Heart left ventricle (tissue), 16 donors: ENCODE data around the gene KSR2. TPM values are rescaled to one million over a fixed set of nuclear protein-coding genes. Genes with fewer than 3 reads are reported as not detected.
"Not testable (repeated sequence)": the region's sequence is repeated elsewhere in the genome, so short reads cannot be mapped to it uniquely, and the experiment has no call there.

ENCODE experiments used
- ATAC-seq, 4 donors: fragments of 200-7000 bp; cut with Tn5 transposase; one replicate each; pipeline ENCODE4 v1.9.1; 2020 to 2022; ENCODE audit warnings: moderate library complexity in 4 of 4, mild to moderate bottlenecking in 3 of 4, moderate number of reproducible peaks in 1 of 4
- DNase-seq, 5 donors: peaks; one replicate each; pipeline ENCODE4 v3.0.0-alpha.2; 2020
- H3K27ac ChIP-seq, 12 donors: fragments of 200-600 bp; sonication (generic) in 4 of 12; one replicate each; pipeline versions ENCODE4 v1.5.0 to v1.8.0; 2016 to 2022; ENCODE audit warnings: mild to moderate bottlenecking in 2 of 12
- H3K27me3 ChIP-seq, 9 donors: fragments of 200-600 bp; sonication (generic) in 2 of 9; one replicate each; pipeline versions ENCODE4 v1.5.1 to v1.8.0; 2016 to 2022; ENCODE audit warnings: mild to moderate bottlenecking in 3 of 9
- H3K36me3 ChIP-seq, 9 donors: fragments of 200-600 bp; sonication (generic) in 2 of 9; one replicate each; pipeline versions ENCODE4 v1.5.0 to v1.8.0; 2018 to 2022; ENCODE audit warnings: mild to moderate bottlenecking in 2 of 9
- H3K4me1 ChIP-seq, 12 donors: fragments of 200-600 bp; sonication (generic) in 4 of 12; one replicate each; pipeline versions ENCODE4 v1.5.0 to v1.8.0; 2016 to 2022; ENCODE audit warnings: mild to moderate bottlenecking in 3 of 12
- H3K4me3 ChIP-seq, 12 donors: fragments of 200-600 bp; sonication (generic) in 4 of 12; one replicate each; pipeline versions ENCODE4 v1.5.0 to v1.8.0; 2017 to 2022; ENCODE audit warnings: mild to moderate bottlenecking in 9 of 12, moderate library complexity in 4 of 12
- H3K9me3 ChIP-seq, 12 donors: fragments of 200-600 bp; sonication (generic) in 4 of 12; one replicate each; pipeline versions ENCODE4 v1.5.0 to v1.8.0; 2016 to 2022; ENCODE audit warnings: mild to moderate bottlenecking in 1 of 12
- CTCF ChIP-seq, 12 donors: fragments of 200-600 bp; sonication (generic) in 4 of 12; IDR thresholded peaks; one replicate each; pipeline versions ENCODE4 v1.5.0 to v1.8.0; 2018 to 2022; ENCODE audit warnings: antibody characterized with exemption in 12 of 12, mild to moderate bottlenecking in 5 of 12
- POLR2A ChIP-seq, 2 donors: fragments of 450-650 bp; IDR thresholded peaks; one replicate each; pipeline ENCODE4 v1.6.1; 2017; ENCODE audit warnings: antibody characterized with exemption in 2 of 2, mild to moderate bottlenecking in 2 of 2, moderate library complexity in 2 of 2
- WGBS, 4 donors: extraction: QIAGEN DNeasy Blood & Tissue Kit in 2 of 4; methylation state at CpG; one replicate each; pipeline versions ENCODE4 v1.1.5 to v1.1.7; 2013 to 2018; 5-methylcytosine and 5-hydroxymethylcytosine counted together
- intact Hi-C, 10 donors: fragments of 100-400 bp; cut with DNase I; formaldehyde crosslinking; loops; one replicate each; pipeline versions ENCODE4 v1.11.1 to v1.14.2; 2022
- polyA plus RNA-seq, 2 donors: library from polyadenylated mRNA; stranded (reverse); fragments of 200-250 nt; gene quantifications; one replicate each; pipeline ENCODE4 v1.2.3, GENCODE V29; 2013
- total RNA-seq, 9 donors: library from RNA; depleted of rRNA in 2 of 9; stranded (reverse); fragments of >200 nt in 2 of 9; fragmentation: NEBNext Ultra II Directional in 3 of 9; extraction: Animal tissue kit (Norgen Biotek cat#: 25700) in 3 of 9; gene quantifications; one replicate each; pipeline versions ENCODE4 v1.1.0 to v1.2.4, GENCODE V29; 2016 to 2023
- donor health status: ischemic (EF 13 %, LVEDD 7.1; RV severe dilation, severe dysfunction).
- donor health status: healthy with polysubstance abuse.
- donor health status: DM: no; HTN: yes; CAD: no.
- donor health status: DM: no; HTN: no; CAD: no.
- donor health status: ischemic (EF 25% LVEDD 6.9; RV normal size, moderate dysfunction).
- donor health status: ischemic (EF 25% LVEDD 5.7; RV mildly dilated, moderate dysfunction).
- donor health status: healthy.
- donor health status: DM: yes; HTN: yes; CAD: no.
- donor health status: ischemic (EF 35%, LVEDD 5.7; RV mildly dilated, moderate dysfunction).
- donor health status: nonischemic (EF 11% LVEDD 7.7; RV severe dilation, severe dysfunction).
- donor health status: DM: yes; HTN: yes; CAD: no.
- donor health status: PGD.
- donor health status: ischemic (EF 29% LVEDD 5.4; RV normal size, mild dysfunction).
- donor health status: nonischemic (EF 23%, LVEDD 6.1; RV moderate dilation, normal function).

Gene KSR2
- total and polyA plus RNA-seq, 11 donors = under 0.01 to 0.02 (median 0.02) TPM; not detected in 8

GRCh38 chr12:117867348-117867747 lies 101.4 kb downstream of the KSR2 start:
- Histone ChIP-seq H3K27me3 (peaks cover 0 to 5% (median 3%) of the 10 kb centered on the region in 9 donors), H3K9me3 (no peaks in the 10 kb centered on the region), H3K4me1 (no peaks in the 10 kb centered on the region), H3K27ac (no peak overlapping the region), H3K36me3 (no peaks in the 10 kb centered on the region), H3K4me3 (no peak overlapping the region)
- intact Hi-C loops = no loop called here
- no peak for DNase-seq
- WGBS, 4 donors = 63 to 79% (median 71%) methylated on average over 3 to 5 of the region's 5 CpGs
- no peak for ATAC-seq
- TF ChIP-seq CTCF (IDR thresholded peaks at IDR 0.05) = no peak

- H3K27ac ChIP-seq = no peak overlapping the region
- WGBS, 4 donors = 79 to 84% (median 81%) methylated on average over 3 of the region's 3 CpGs
- ATAC-seq = no peak
- intact Hi-C loops = no loop called here
- H3K4me3 ChIP-seq = no peak overlapping the region
- TF ChIP-seq CTCF (IDR thresholded peaks at IDR 0.05) (no peak), POLR2A (IDR thresholded peaks at IDR 0.05) (no peak)
- peaks cover 0 to 5% (median 3%) of the 10 kb centered on the region in 9 donors for H3K27me3 ChIP-seq
- H3K4me1 ChIP-seq = no peaks in the 10 kb centered on the region
- no peaks in the 10 kb centered on the region for H3K9me3 ChIP-seq
- H3K36me3 ChIP-seq = no peaks in the 10 kb centered on the region
- no peak for DNase-seq
These were observed 103.3 kb downstream of the KSR2 start for GRCh38 chr12:117865505-117865904.

- H3K36me3 ChIP-seq = no peaks in the 10 kb centered on the region
- no peak for DNase-seq
- H3K4me1 ChIP-seq = no peaks in the 10 kb centered on the region
- H3K9me3 ChIP-seq = no peaks in the 10 kb centered on the region
- ATAC-seq = no peak
- H3K27me3 ChIP-seq = peaks cover 0 to 10% (median 3%) of the 10 kb centered on the region in 9 donors
- 81 to 93% (median 85%) methylated on average over 8 to 10 of the region's 10 CpGs for WGBS, 4 donors
- H3K27ac ChIP-seq = no peak overlapping the region
- intact Hi-C loops = no loop called here
- H3K4me3 ChIP-seq = no peak overlapping the region
- TF ChIP-seq POLR2A (IDR thresholded peaks at IDR 0.05) (no peak), CTCF (IDR thresholded peaks at IDR 0.05) (no peak)
These were observed 105.6 kb downstream of the KSR2 start for GRCh38 chr12:117863002-117863709.

- no peaks in the 10 kb centered on the region for H3K4me1 ChIP-seq
- intact Hi-C loops = no loop called here
- no peaks in the 10 kb centered on the region for H3K36me3 ChIP-seq
- ATAC-seq (no peak), DNase-seq (no peak)
- H3K27ac ChIP-seq = no peak overlapping the region
- peaks cover 0 to 9% (median 3%) of the 10 kb centered on the region in 9 donors for H3K27me3 ChIP-seq
- no peak overlapping the region for H3K4me3 ChIP-seq
- H3K9me3 ChIP-seq = no peaks in the 10 kb centered on the region
- no peak for TF ChIP-seq POLR2A (IDR thresholded peaks at IDR 0.05)
- TF ChIP-seq CTCF (IDR thresholded peaks at IDR 0.05) = no peak
These were observed 107.1 kb downstream of the KSR2 start for GRCh38 chr12:117861691-117862090.

DNA sequence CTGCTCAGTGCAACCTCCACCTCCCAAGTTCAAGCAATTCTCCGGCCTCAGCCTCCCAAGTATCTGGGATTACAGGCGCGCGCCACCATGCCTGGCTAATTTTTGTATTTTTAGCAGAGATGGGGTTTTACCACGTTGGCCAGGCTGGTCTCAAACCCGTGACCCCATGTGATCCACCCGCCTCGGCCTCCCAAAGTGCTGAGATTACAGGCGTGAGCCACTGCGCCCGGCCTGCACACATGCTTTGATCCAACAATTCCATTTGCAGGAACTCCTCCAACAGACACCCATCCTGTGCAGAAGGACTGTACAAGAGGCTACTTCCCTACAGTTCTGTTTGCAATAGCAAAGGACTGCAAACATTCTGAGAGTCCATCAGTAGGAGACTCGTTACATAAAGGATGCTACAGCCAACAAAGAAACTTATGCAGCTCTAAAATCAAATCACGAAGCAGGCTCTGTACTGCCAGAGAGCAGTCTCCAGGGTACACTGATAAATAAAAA lies 108.0 kb downstream of the KSR2 start:
- DNase-seq, H3K9me3 ChIP-seq, H3K4me1 ChIP-seq, intact Hi-C loops, H3K36me3 ChIP-seq, H3K4me3 ChIP-seq, H3K27ac ChIP-seq, ATAC-seq: not testable (repeated sequence)
- peaks cover 0 to 17% (median 3%) of the 10 kb centered on the region in 9 donors for H3K27me3 ChIP-seq
- WGBS, 4 donors = 85 to 89% (median 87%) methylated on average over 13 of the region's 13 CpGs
